ENCODE measurements around the gene ABCB6.
"Not testable (repeated sequence)": the region's sequence is repeated elsewhere in the genome, so short reads cannot be mapped to it uniquely, and the experiment has no call there.

The ABCB6 gene

DNA sequence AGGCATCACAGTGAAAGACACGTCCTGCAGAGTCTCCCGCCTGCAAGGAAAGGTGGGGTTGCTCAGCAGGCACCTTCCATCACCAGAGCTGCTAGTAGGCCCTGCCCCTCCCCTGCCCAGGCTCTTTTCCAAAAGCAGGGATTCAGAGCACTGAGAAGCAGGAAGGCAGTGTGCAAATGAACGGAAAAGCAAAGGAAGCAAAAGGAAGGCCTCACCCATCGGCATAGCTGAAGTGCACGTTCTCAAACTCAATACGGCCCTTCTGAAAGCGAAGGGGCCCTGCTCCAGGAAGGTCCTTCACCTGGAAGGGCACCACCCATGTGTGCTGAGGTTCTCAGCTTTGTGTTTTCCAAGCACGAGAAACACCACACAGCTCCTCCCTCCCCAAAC, 5.7 kb downstream of the ABCB6 start:
- no peak for DNase-seq

GRCh38 chr2:219210886-219211362, 7.8 kb downstream of the ABCB6 start:
- DNase-seq = no peak

GRCh38 chr2:219210196-219210885, 8.4 kb downstream of the ABCB6 start:
- no peak for DNase-seq

GRCh38 chr2:219209236-219210195, 9.2 kb downstream of the ABCB6 start:
- DNase-seq = no peak

DNA sequence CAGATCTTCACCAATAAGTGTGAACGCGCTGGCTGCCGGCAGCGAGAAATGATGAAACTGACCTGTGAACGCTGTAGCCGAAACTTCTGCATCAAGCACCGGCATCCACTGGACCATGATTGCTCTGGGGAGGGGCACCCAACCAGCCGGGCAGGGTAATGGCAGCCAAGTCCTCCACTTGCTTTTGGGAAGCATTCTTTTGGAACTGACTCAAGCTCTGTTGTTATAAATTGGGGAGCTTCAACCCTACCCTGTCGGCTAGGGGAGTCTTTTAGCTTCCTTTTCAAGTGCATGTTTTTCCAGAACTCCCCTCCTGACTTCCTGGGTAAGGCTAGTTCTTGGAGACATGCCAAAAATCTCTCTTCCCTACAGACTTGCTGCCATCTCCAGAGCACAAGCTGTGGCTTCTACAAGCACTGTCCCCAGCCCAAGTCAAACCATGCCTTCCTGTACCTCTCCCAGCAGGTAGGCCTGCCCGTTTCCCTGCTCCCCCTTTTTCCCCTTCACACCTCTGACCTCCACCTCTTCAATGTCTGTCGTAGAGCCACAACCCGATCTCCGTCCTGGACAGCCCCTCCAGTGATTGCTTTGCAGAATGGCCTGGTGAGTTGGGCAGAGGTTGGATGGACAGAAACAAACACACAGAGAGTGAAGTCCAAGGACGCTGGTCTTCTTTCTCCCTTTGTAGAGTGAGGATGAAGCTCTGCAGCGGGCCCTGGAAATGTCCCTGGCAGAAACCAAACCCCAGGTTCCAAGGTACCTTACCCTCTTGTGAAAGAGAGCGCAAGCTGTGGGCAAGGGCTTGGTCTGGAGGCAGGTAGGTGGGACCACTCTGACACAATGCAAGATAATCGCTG, 10.6 kb downstream of the ABCB6 start:
- no peak for DNase-seq

- DNase-seq = no peak
Measured at GRCh38 chr2:219207134-219207883, 11.4 kb downstream of the ABCB6 start.

DNA sequence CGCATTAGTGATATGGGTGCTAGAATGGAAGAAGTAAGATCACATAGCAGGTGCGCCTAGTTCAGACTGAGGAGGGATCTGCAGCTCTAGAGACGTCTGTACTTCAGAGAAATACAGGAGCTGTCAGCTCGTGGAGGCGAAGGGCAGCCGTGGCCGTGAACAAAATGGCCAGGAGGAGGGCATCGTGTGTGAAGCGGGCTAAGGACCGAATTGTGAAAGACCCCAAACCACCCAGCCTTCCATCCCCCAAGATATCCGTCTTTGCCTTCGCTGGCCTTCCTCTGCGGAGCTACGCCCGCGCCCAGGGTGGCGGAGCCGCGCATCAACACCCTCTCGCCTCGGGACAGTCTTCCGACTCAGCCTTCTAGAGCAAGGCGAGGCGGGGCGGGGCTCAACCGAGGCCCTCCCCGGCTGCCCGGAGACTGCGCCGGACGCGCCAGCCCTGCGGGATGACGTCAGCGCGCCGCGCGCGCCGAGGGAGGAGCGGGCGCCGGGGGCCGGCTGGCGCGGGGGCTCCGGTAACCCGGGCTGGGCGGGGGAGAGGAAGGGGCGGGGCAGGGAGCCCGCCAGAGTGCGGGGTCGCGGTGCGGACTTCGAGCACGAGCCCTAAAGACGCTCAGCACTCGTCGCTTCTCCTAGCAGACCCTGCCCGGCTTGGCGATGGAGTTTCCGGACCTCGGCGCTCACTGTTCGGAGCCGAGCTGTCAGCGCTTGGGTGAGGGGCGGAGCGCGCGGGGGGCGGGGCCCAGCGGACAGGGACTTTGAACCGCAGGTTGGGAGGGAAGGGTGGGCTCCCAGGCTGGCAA, 12.2 kb downstream of the ABCB6 start, which contains the start of gene ZFAND2B:
TSS of gene ZFAND2B (plus strand) at position 455 of the 806 bp plus-strand sequence. CDS start at position 661, 206 bp downstream.
- DNase-seq = peak; percentile 92

GRCh38 chr2:219205981-219206327, 12.8 kb downstream of the ABCB6 start:
- DNase-seq = no peak

GRCh38 chr2:219205165-219205538, 13.6 kb downstream of the ABCB6 start:
- DNase-seq = no peak

DNA sequence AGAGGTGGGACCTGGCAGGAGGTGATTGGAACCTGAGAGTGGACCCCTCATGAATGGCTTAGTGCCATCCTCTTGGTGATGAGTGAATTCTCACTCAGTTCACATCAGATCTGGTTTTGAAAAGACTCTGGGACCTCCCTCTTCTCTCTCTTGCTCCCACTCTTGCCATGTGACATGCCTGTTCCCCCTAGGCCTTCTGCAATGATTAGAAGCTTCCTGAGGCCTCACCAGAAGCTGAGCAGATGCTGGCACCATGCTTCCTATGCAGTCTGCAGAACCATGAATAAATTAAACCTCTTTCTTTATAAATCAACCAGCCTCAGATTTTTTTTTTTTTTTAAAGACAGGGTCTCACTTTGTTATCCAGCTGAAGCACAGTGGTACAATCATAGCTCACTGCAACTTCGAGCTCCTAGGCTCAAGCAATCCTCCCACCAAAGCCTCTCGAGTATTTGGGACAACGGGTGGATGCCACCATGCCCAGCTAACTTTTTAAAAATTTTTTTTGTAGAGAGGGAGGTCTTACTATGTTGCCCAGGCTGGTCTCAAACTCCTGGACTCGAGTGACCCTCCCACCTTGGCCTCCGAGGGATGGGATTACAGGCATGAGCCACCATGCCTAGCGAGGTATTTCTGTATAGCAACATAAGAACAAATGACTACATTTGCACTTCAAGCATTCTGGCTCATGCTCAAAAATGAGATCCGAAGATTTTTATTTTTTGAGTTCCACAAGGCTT, 14.2 kb downstream of the ABCB6 start:
- DNase-seq = no peak

DNA sequence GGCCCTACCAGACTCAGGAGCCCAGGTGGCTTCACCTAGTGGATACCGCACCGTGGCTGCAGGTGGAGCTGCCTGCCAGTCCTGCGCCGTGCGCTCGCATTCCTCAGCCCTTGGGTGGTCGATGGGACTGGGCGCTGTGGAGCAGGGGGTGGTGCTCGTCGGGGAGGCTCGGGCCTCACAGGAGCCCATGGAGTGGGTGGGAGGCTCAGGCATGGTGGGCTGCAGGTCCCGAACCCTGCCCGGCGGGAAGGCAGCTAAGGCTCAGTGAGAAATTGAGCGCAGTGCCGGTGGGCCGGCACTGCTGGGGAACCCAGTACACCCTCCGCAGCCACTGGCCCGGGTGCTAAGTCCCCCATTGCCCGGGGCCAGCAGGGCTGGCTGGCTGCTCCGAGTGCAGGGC, 17.4 kb downstream of the ABCB6 start:
- DNase-seq = not testable (repeated sequence)

- DNase-seq = not testable (repeated sequence)
Measured at GRCh38 chr2:219200502-219201326, 18.0 kb downstream of the ABCB6 start.

DNA sequence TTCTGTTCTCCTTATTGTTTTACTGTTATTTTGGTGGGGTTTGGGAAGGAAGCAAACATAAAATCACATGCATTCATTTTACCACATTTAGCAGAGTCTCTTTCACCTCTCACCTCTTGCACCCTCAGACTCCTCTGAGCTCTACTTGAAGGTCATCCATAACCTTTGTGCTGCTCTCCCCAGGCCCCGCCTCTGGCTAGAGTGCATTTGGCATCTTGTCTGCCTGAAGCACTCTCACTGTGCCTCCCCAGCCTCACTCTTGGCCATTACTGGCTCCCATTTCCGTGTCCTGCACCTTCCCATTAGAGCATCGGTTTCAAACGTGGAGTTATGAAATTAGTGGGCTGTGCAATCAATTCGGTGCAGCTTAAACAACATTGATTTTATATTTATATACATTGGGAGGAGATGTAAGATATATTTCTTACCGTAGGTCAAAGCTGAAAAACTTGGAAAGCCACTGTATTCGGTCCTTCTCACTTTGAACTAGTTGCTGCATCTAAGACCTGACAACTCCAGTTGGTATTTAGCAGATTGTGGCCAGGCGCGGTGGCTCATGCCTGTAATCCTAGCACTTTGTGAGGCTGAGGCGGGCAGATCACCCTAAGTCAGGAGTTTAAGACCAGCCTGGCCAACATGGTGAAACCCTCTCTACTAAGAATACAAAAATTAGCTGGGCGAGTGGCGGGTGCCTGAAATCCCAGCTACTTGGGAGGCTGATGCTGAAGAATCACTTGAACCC, 19.1 kb downstream of the ABCB6 start:
- DNase-seq = no peak

- DNase-seq = no peak
Measured at GRCh38 chr2:219198974-219199373, 19.8 kb downstream of the ABCB6 start.

DNA sequence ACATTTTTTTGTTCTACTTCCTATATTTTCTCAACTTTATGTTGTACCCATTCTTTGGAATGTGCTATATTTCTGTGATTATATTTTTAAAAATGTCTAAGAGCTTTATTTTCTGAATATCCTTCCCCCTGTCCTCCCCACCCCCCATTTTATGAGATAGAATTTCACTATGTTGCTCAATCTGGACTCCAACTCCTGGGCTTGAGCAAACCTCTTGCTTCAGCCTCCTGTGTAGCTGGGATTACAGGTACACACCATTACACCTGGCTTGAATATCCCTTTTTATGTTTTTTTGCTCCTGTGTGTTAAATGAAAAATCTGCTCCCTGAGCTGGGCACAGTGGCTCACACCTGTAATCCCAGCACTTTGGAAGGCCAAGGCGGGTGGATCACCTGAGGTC, 21.4 kb downstream of the ABCB6 start:
- no peak for DNase-seq

DNA sequence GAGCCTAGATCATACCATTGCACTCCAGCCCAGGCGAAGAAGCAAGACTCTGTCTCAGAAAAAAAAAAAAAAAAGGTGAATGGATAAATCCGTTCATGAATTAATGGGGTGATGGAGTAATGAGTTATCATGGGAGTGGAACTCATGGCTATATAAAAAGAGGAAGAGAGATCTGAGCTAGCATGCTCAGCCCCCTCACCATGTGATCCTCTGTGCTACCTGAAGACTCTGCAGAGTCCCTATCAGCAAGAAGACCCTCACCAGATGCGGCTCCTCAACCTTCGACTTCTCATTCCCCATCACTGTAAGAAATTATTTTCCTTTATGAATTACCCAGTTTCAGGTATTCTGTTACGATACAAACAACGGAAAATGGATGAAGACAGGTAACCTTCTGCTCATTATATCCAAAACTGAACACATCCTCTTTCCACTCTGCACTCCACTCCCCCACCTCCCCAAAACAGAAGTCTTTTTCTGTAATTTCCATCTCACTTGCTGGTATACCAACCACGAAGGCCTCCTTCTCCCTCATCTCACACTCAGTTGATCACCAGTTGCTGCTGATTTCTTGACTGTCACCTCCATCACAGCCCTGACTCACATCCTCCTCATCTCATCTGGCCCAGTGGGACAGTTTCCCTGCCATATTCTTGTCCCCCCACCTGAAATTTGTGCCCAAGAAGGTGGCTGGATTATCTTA, 31.9 kb downstream of the ABCB6 start:
- DNase-seq = no peak

GRCh38 chr2:219184121-219184520, 34.6 kb downstream of the ABCB6 start:
- DNase-seq = peak; percentile 87

GRCh38 chr2:219183151-219183772, 35.5 kb downstream of the ABCB6 start:
- no peak for DNase-seq

All from NCI-H2171 (cell line).